Neural cell (in vitro differentiated cells): ENCODE results near the gene ZYG11A. TPM values are rescaled to one million over a fixed set of nuclear protein-coding genes. Genes with fewer than 3 reads are reported as not detected.

Experiments used
- H2AFZ ChIP-seq: fragments of 200-600, 300-800 bp; sonication (generic), shearing (Covaris generic); 2 replicates; pipeline ENCODE4 v1.6.0; 2014; ENCODE audit warnings: low read depth, mild to moderate bottlenecking, antibody characterized with exemption, low read length, moderate library complexity
- H3F3A ChIP-seq: fragments of 200-600 bp; shearing (Covaris generic); 2 replicates; pipeline ENCODE4 v1.6.1; 2016; ENCODE audit warnings: mild to moderate bottlenecking, moderate library complexity, mixed read lengths, antibody characterized with exemption, low read length; ENCODE audit not compliant: insufficient read depth, poor library complexity, severe bottlenecking
- H3K27ac ChIP-seq: fragments of 200-600, 300-800 bp; sonication (generic), shearing (Covaris generic); 2 replicates; pipeline ENCODE4 v1.5.1; 2014; ENCODE audit warnings: mild to moderate bottlenecking, low read length, moderate library complexity
- H3K27me3 ChIP-seq: fragments of 300-800, 200-600 bp; sonication (generic), shearing (Covaris generic); 2 replicates; pipeline ENCODE4 v1.6.0; 2014; ENCODE audit warnings: mild to moderate bottlenecking, low read depth, low read length, moderate library complexity; ENCODE audit not compliant: insufficient read depth
- H3K36me3 ChIP-seq: fragments of 300-800, 200-600 bp; sonication (generic), shearing (Covaris generic); 2 replicates; pipeline ENCODE4 v1.5.1; 2014; ENCODE audit warnings: mild to moderate bottlenecking, antibody characterized with exemption, low read length, moderate library complexity; ENCODE audit not compliant: insufficient read depth
- H3K4me2 ChIP-seq: fragments of 300-800, 200-600 bp; sonication (generic), shearing (Covaris generic); 2 replicates; pipeline ENCODE4 v1.6.0; 2014; ENCODE audit warnings: mild to moderate bottlenecking, low read length
- H3K4me3 ChIP-seq: fragments of 300-800, 200-600 bp; sonication (generic), shearing (Covaris generic); 2 replicates; pipeline ENCODE4 v1.5.1; 2014; ENCODE audit warnings: mild to moderate bottlenecking, low read length, moderate library complexity
- H3K79me2 ChIP-seq: fragments of 200-600 bp; shearing (Covaris generic); replicated peaks from 2 replicates; pipeline ENCODE4 v1.6.0; 2014; ENCODE audit warnings: mild to moderate bottlenecking, low read length, moderate library complexity; ENCODE audit not compliant: insufficient read depth
- H3K9ac ChIP-seq: fragments of 300-800, 200-600 bp; sonication (generic), shearing (Covaris generic); 2 replicates; pipeline ENCODE4 v1.6.1; 2016; ENCODE audit warnings: mild to moderate bottlenecking, low read length, mixed read lengths
- H3K9me2 ChIP-seq: fragments of 200-600 bp; shearing (Covaris generic); 2 replicates; pipeline ENCODE4 v1.6.1; 2016; ENCODE audit warnings: mild to moderate bottlenecking, low read length, mixed read lengths; ENCODE audit not compliant: insufficient read depth
- H3K9me3 ChIP-seq: fragments of 200-600, 300-800 bp; sonication (generic), shearing (Covaris generic); 2 replicates; pipeline ENCODE4 v1.6.1; 2016; ENCODE audit warnings: mild to moderate bottlenecking, mixed run types, low read length, moderate library complexity, mixed read lengths
- H4K20me1 ChIP-seq: fragments of 200-600 bp; shearing (Covaris generic); 2 replicates; pipeline ENCODE4 v1.6.1; 2016; ENCODE audit warnings: mild to moderate bottlenecking, mixed run types; ENCODE audit not compliant: insufficient read depth
- CTCF ChIP-seq: fragments of 450-650 bp; IDR thresholded peaks from 2 replicates; pipeline ENCODE4 v1.5.1; 2014; ENCODE audit warnings: antibody characterized with exemption, mild to moderate bottlenecking, moderate library complexity; ENCODE audit not compliant: poor library complexity, severe bottlenecking
- EP300 ChIP-seq: fragments of 450-650 bp; conservative IDR thresholded peaks from 2 replicates; pipeline ENCODE4 v1.6.1; 2014; ENCODE audit warnings: antibody characterized with exemption, mild to moderate bottlenecking, moderate library complexity; ENCODE audit not compliant: poor library complexity, severe bottlenecking
- EZH2 ChIP-seq: fragments of 200-600, 300-800 bp; shearing (Covaris generic), sonication (generic); IDR thresholded peaks from 2 replicates; pipeline ENCODE4 v1.6.1; 2014; ENCODE audit warnings: antibody characterized with exemption, low read length, borderline replicate concordance, mild to moderate bottlenecking; ENCODE audit not compliant: insufficient read depth, poor library complexity, severe bottlenecking
- MXI1 ChIP-seq: fragments of 450-650 bp; conservative IDR thresholded peaks from 2 replicates; pipeline ENCODE4 v1.6.1; 2014; ENCODE audit warnings: antibody characterized with exemption, mild to moderate bottlenecking; ENCODE audit not compliant: poor library complexity, severe bottlenecking
- POLR2AphosphoS5 ChIP-seq: IDR thresholded peaks from 2 replicates; pipeline ENCODE4 v1.6.1; 2012
- RAD21 ChIP-seq: fragments of 450-650 bp; conservative IDR thresholded peaks from 2 replicates; pipeline ENCODE4 v1.6.1; 2014; ENCODE audit warnings: antibody characterized with exemption, mild to moderate bottlenecking, moderate library complexity
- SMC3 ChIP-seq: fragments of 450-650 bp; conservative IDR thresholded peaks from 2 replicates; pipeline ENCODE4 v1.6.1; 2014; ENCODE audit warnings: antibody characterized with exemption, mild to moderate bottlenecking, moderate library complexity; ENCODE audit not compliant: poor library complexity
- TAF1 ChIP-seq: IDR thresholded peaks from 2 replicates; pipeline ENCODE4 v1.6.1; 2012; ENCODE audit warnings: low read depth
- polyA plus RNA-seq: library from polyadenylated mRNA; depleted of rRNA; stranded (reverse); fragments of >200 nt; gene quantifications from 2 replicates; pipeline ENCODE4 v1.2.3, GENCODE V29; 2014
- TF ChIP-seq, protein P1 (sequence below): IDR thresholded peaks from 2 replicates; pipeline ENCODE4 v1.6.1; 2012; ENCODE audit warnings: borderline replicate concordance

ZYG11A gene
- polyA plus RNA-seq, 1 donor from 2014 or later = 0.40 TPM

GRCh38 chr1:52938183-52938451 lies 95.6 kb downstream of the ZYG11A start:
- Histone ChIP-seq H3K9me2 (no peaks in the 10 kb centered on the region), H3K36me3 (no peaks in the 10 kb centered on the region), H3K79me2 (no peaks in the 10 kb centered on the region), H3F3A (no peaks in the 10 kb centered on the region), H4K20me1 (no peaks in the 10 kb centered on the region), H3K9me3 (no peaks in the 10 kb centered on the region), H3K27ac (no peak overlapping the region), H3K9ac (no peak overlapping the region), H2AFZ (no peak overlapping the region), H3K4me2 (no peak overlapping the region), H3K27me3 (no peaks in the 10 kb centered on the region), H3K4me3 (no peak overlapping the region)
- TF ChIP-seq, protein P1, sequence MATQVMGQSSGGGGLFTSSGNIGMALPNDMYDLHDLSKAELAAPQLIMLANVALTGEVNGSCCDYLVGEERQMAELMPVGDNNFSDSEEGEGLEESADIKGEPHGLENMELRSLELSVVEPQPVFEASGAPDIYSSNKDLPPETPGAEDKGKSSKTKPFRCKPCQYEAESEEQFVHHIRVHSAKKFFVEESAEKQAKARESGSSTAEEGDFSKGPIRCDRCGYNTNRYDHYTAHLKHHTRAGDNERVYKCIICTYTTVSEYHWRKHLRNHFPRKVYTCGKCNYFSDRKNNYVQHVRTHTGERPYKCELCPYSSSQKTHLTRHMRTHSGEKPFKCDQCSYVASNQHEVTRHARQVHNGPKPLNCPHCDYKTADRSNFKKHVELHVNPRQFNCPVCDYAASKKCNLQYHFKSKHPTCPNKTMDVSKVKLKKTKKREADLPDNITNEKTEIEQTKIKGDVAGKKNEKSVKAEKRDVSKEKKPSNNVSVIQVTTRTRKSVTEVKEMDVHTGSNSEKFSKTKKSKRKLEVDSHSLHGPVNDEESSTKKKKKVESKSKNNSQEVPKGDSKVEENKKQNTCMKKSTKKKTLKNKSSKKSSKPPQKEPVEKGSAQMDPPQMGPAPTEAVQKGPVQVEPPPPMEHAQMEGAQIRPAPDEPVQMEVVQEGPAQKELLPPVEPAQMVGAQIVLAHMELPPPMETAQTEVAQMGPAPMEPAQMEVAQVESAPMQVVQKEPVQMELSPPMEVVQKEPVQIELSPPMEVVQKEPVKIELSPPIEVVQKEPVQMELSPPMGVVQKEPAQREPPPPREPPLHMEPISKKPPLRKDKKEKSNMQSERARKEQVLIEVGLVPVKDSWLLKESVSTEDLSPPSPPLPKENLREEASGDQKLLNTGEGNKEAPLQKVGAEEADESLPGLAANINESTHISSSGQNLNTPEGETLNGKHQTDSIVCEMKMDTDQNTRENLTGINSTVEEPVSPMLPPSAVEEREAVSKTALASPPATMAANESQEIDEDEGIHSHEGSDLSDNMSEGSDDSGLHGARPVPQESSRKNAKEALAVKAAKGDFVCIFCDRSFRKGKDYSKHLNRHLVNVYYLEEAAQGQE = no peak
- no peak for TF ChIP-seq MXI1
- TF ChIP-seq TAF1 = no peak
- TF ChIP-seq EZH2 = no peak
- no peak for TF ChIP-seq RAD21
- TF ChIP-seq CTCF = no peak
- no peak for TF ChIP-seq POLR2AphosphoS5

- Histone ChIP-seq H3K27ac (no peak overlapping the region), H2AFZ (no peak overlapping the region)
Observed at GRCh38 chr1:52943876-52944416, 101.4 kb downstream of the ZYG11A start.

More at GRCh38 chr1:52943876-52944416, 101.4 kb downstream of the ZYG11A start:
- TF ChIP-seq EZH2 (no peak), RAD21 (no peak), SMC3 (no peak), CTCF (no peak), TAF1 (no peak), POLR2AphosphoS5 (no peak), EP300 (no peak), MXI1 (no peak)
- TF ChIP-seq, protein P1 = no peak
- H3K79me2 ChIP-seq = no peaks in the 10 kb centered on the region
- no peaks in the 10 kb centered on the region for H3K27me3 ChIP-seq
- H3K4me3 ChIP-seq = no peak overlapping the region
- no peak overlapping the region for H3K9ac ChIP-seq
- H3K36me3 ChIP-seq = no peaks in the 10 kb centered on the region
- no peaks in the 10 kb centered on the region for H3K9me3 ChIP-seq
- no peaks in the 10 kb centered on the region for H3K9me2 ChIP-seq
- no peaks in the 10 kb centered on the region for H3F3A ChIP-seq
- no peak overlapping the region for H3K4me2 ChIP-seq
- H4K20me1 ChIP-seq = no peaks in the 10 kb centered on the region
